ENCODE results near the gene MED27. TPM values are rescaled to one million over a fixed set of nuclear protein-coding genes. Genes with fewer than 3 reads are reported as not detected.
A peak's percentile ranks its signal among the peaks of the same experiment; 100 is the strongest.
"Not testable (repeated sequence)": the region's sequence is repeated elsewhere in the genome, so short reads cannot be mapped to it uniquely, and the experiment has no call there.

MED27 gene
- total RNA-seq, 1 experiment from 2014 or later = 33.1 TPM

GRCh38 chr9:132014218-132014805 lies 65.4 kb downstream of the MED27 start:
- H3K27ac ChIP-seq = no peak overlapping the region
- no peaks in the 10 kb centered on the region for H3K27me3 ChIP-seq (replicated peaks)
- peaks cover 4% of the 10 kb centered on the region for H3K4me1 ChIP-seq (replicated peaks)
- no peaks in the 10 kb centered on the region for H3K9me3 ChIP-seq (replicated peaks)
- no peak for DNase-seq (ENCODE audit: low read depth in 1 of 2, low spot score in 2 of 2)
- 0 out of 2 replicates have a peak, but pooled peaks cover 14% of the 10 kb centered on the region for H3K36me3 ChIP-seq
- H3K4me3 ChIP-seq = no peak overlapping the region

- Histone ChIP-seq H3K9me3 (replicated peaks) (no peaks in the 10 kb centered on the region), H3K36me3 (0 out of 2 replicates have a peak, but pooled peaks cover 14% of the 10 kb centered on the region), H3K4me1 (replicated peaks) (peaks cover 19% of the 10 kb centered on the region), H3K4me3 (no peak overlapping the region), H3K27ac (no peak overlapping the region), H3K27me3 (replicated peaks) (no peaks in the 10 kb centered on the region)
- no peak for DNase-seq (ENCODE audit: low read depth in 1 of 2, low spot score in 2 of 2)
These were observed 66.8 kb downstream of the MED27 start for GRCh38 chr9:132012704-132013357.

- Histone ChIP-seq H3K27ac (no peak overlapping the region), H3K9me3 (replicated peaks) (no peaks in the 10 kb centered on the region), H3K4me1 (replicated peaks) (peaks cover 20% of the 10 kb centered on the region), H3K4me3 (no peak overlapping the region), H3K27me3 (replicated peaks) (no peaks in the 10 kb centered on the region), H3K36me3 (0 out of 2 replicates have a peak, but pooled peaks cover 14% of the 10 kb centered on the region)
- DNase-seq (ENCODE audit: low read depth in 1 of 2, low spot score in 2 of 2) = no peak
These were observed 67.8 kb downstream of the MED27 start for GRCh38 chr9:132011896-132012295.

- Histone ChIP-seq H3K27me3 (replicated peaks) (no peaks in the 10 kb centered on the region), H3K36me3 (0 out of 2 replicates have a peak, but pooled peaks cover 14% of the 10 kb centered on the region), H3K9me3 (replicated peaks) (no peaks in the 10 kb centered on the region)
These were observed 68.4 kb downstream of the MED27 start for GRCh38 chr9:132011309-132011708.

GRCh38 chr9:132010201-132010600 lies 69.5 kb downstream of the MED27 start:
- Histone ChIP-seq H3K36me3 (0 out of 2 replicates have a peak, but pooled peaks cover 14% of the 10 kb centered on the region), H3K4me1 (replicated peaks) (peaks cover 20% of the 10 kb centered on the region)
- DNase-seq (ENCODE audit: low read depth in 1 of 2, low spot score in 2 of 2); H3K27me3 ChIP-seq (replicated peaks); H3K27ac ChIP-seq; H3K9me3 ChIP-seq (replicated peaks); H3K4me3 ChIP-seq: not testable (repeated sequence)

More at GRCh38 chr9:132011309-132011708, 68.4 kb downstream of the MED27 start:
- Histone ChIP-seq H3K4me3 (no peak overlapping the region), H3K4me1 (replicated peaks) (peaks cover 20% of the 10 kb centered on the region), H3K27ac (no peak overlapping the region)
- no peak for DNase-seq (ENCODE audit: low read depth in 1 of 2, low spot score in 2 of 2)

- Histone ChIP-seq H3K27me3 (replicated peaks) (no peaks in the 10 kb centered on the region), H3K9me3 (replicated peaks) (no peaks in the 10 kb centered on the region), H3K4me1 (replicated peaks) (peaks cover 20% of the 10 kb centered on the region), H3K4me3 (no peak overlapping the region), H3K36me3 (0 out of 2 replicates have a peak, but pooled peaks cover 14% of the 10 kb centered on the region), H3K27ac (peak overlapping the region; percentile 56)
- DNase-seq (ENCODE audit: low read depth in 1 of 2, low spot score in 2 of 2) = peak; percentile 66 to 77
These were observed 70.5 kb downstream of the MED27 start for GRCh38 chr9:132008855-132009812.

GRCh38 chr9:132008184-132008803 lies 71.4 kb downstream of the MED27 start:
- DNase-seq (ENCODE audit: low read depth in 1 of 2, low spot score in 2 of 2) = peak; percentile 48 to 63
- Histone ChIP-seq H3K36me3 (0 out of 2 replicates have a peak, but pooled peaks cover 11% of the 10 kb centered on the region), H3K4me1 (replicated peaks) (peaks cover 20% of the 10 kb centered on the region), H3K4me3 (no peak overlapping the region), H3K27ac (peak overlapping the region; percentile 56), H3K9me3 (replicated peaks) (no peaks in the 10 kb centered on the region), H3K27me3 (replicated peaks) (no peaks in the 10 kb centered on the region)

- Histone ChIP-seq H3K9me3 (replicated peaks) (no peaks in the 10 kb centered on the region), H3K4me1 (replicated peaks) (peaks cover 20% of the 10 kb centered on the region), H3K36me3 (0 out of 2 replicates have a peak, but pooled peaks cover 5% of the 10 kb centered on the region), H3K4me3 (no peak overlapping the region), H3K27me3 (replicated peaks) (no peaks in the 10 kb centered on the region), H3K27ac (0 out of 2 replicates have a peak overlapping the region, but pooled peaks have one; percentile 56)
- no peak for DNase-seq (ENCODE audit: low read depth in 1 of 2, low spot score in 2 of 2)
These were observed 72.2 kb downstream of the MED27 start for GRCh38 chr9:132007371-132008025.

- no peak for DNase-seq (ENCODE audit: low read depth in 1 of 2, low spot score in 2 of 2)
- no peak overlapping the region for H3K4me3 ChIP-seq
- 0 out of 2 replicates have a peak, but pooled peaks cover 2% of the 10 kb centered on the region for H3K9me3 ChIP-seq (replicated peaks)
- no peaks in the 10 kb centered on the region for H3K27me3 ChIP-seq (replicated peaks)
- peaks cover 1% of the 10 kb centered on the region; the same call in 1 of the 2 replicates for H3K36me3 ChIP-seq
- no peak overlapping the region for H3K27ac ChIP-seq
- H3K4me1 ChIP-seq (replicated peaks) = peaks cover 20% of the 10 kb centered on the region
These were observed 72.8 kb downstream of the MED27 start for GRCh38 chr9:132006677-132007370.

GRCh38 chr9:132005899-132006298 lies 73.8 kb downstream of the MED27 start:
- Histone ChIP-seq H3K9me3 (replicated peaks) (0 out of 2 replicates have a peak, but pooled peaks cover 4% of the 10 kb centered on the region), H3K4me3 (no peak overlapping the region), H3K36me3 (peaks cover 4% of the 10 kb centered on the region; the same call in 1 of the 2 replicates), H3K27me3 (replicated peaks) (no peaks in the 10 kb centered on the region), H3K27ac (no peak overlapping the region), H3K4me1 (replicated peaks) (peaks cover 20% of the 10 kb centered on the region)
- DNase-seq (ENCODE audit: low read depth in 1 of 2, low spot score in 2 of 2) = no peak

- Histone ChIP-seq H3K27me3 (replicated peaks) (no peaks in the 10 kb centered on the region), H3K4me3 (no peak overlapping the region), H3K9me3 (replicated peaks) (0 out of 2 replicates have a peak, but pooled peaks cover 4% of the 10 kb centered on the region), H3K27ac (no peak overlapping the region), H3K36me3 (peaks cover 4% of the 10 kb centered on the region; the same call in 1 of the 2 replicates), H3K4me1 (replicated peaks) (peaks cover 29% of the 10 kb centered on the region)
- no peak for DNase-seq (ENCODE audit: low read depth in 1 of 2, low spot score in 2 of 2)
These were observed 75.3 kb downstream of the MED27 start for GRCh38 chr9:132004323-132004722.

- Histone ChIP-seq H3K27ac (no peak overlapping the region), H3K9me3 (replicated peaks) (0 out of 2 replicates have a peak, but pooled peaks cover 4% of the 10 kb centered on the region), H3K36me3 (peaks cover 4% of the 10 kb centered on the region; the same call in 1 of the 2 replicates), H3K4me1 (replicated peaks) (peaks cover 28% of the 10 kb centered on the region), H3K27me3 (replicated peaks) (no peaks in the 10 kb centered on the region), H3K4me3 (no peak overlapping the region)
- no peak for DNase-seq (ENCODE audit: low read depth in 1 of 2, low spot score in 2 of 2)
These were observed 75.8 kb downstream of the MED27 start for GRCh38 chr9:132003896-132004295.

Measured in SJSA1 (cell line).